ENCODE data around the gene ADCY1.
"Not testable (repeated sequence)": the region's sequence is repeated elsewhere in the genome, so short reads cannot be mapped to it uniquely, and the experiment has no call there.

The ADCY1 gene

GRCh38 chr7:45710271-45711160, 136.3 kb downstream of the ADCY1 start:
- no peak for DNase-seq (ENCODE audit: low read depth)

GRCh38 chr7:45711161-45711490, 137.0 kb downstream of the ADCY1 start:
- DNase-seq (ENCODE audit: low read depth): no peak

DNA sequence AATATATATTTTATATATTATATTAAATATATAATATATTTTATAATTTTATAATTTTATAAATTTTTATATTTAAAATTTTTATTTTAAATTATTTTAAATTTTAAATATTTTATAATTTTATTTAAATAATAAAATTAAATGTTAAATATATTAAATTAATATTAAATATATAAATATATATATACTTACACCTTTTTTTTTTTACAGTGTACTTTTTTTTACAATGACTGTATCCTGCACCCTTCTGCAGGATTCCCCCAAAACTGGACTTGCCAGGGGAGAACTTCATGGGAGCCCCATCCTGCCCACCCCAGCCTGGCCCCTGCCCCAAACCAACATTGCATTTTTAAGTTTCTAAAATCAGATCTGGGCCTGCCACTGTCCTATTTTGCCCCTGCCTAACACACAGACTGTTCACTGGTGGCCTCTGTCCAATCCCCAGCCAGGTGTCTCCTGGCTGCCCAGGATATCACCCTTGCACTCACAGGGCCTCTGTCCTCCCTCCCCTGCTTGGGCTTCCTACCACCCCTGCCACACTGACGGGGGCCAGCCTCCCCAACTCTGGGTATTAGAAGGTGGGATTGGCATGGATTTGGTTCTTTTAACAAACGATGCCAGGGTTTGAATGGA, 138.0 kb downstream of the ADCY1 start:
- no peak for DNase-seq (ENCODE audit: low read depth)

DNA sequence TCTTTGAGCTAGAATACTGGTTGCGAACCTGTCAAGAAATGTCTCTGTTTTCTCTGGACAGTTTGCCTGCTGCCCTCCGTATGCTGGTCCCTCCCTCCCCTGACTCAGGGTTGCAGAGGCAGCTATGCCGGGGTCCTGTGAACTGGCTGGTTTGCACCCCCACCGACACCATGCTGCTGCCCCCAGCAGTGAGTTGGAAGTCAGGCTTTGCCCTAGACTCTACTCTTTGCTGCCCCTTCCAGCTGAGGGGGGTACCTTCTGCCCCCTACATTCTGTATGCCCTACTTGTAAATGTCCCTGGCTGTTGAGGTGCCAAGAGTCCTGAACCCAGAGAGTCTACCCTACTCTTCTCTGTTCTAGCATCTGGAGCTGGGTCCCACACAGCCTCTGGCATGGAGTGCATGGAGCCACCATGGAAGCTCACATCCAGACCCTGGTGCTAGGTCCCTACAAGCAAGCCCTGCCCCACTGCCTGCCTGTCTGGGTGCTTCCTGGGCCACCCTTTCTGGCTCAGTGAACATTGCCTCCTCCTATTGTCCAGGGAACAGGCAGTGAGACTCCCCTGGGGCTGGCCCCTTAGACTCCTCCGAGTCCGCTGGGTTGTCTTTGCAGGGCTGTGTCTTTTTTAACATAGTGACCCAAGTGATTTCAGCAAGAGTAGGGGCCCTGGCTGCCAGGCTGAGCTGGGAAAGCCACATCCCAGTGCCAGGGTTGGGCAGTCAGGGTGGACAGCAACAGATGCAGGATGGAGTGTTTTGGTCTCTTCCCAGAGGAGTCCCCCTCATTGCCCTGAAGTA, 138.9 kb downstream of the ADCY1 start:
- no peak for DNase-seq (ENCODE audit: low read depth)

GRCh38 chr7:45713669-45714520, 139.7 kb downstream of the ADCY1 start:
- DNase-seq (ENCODE audit: low read depth): no peak

GRCh38 chr7:45714521-45714820, 140.3 kb downstream of the ADCY1 start:
- DNase-seq (ENCODE audit: low read depth): no peak

DNA sequence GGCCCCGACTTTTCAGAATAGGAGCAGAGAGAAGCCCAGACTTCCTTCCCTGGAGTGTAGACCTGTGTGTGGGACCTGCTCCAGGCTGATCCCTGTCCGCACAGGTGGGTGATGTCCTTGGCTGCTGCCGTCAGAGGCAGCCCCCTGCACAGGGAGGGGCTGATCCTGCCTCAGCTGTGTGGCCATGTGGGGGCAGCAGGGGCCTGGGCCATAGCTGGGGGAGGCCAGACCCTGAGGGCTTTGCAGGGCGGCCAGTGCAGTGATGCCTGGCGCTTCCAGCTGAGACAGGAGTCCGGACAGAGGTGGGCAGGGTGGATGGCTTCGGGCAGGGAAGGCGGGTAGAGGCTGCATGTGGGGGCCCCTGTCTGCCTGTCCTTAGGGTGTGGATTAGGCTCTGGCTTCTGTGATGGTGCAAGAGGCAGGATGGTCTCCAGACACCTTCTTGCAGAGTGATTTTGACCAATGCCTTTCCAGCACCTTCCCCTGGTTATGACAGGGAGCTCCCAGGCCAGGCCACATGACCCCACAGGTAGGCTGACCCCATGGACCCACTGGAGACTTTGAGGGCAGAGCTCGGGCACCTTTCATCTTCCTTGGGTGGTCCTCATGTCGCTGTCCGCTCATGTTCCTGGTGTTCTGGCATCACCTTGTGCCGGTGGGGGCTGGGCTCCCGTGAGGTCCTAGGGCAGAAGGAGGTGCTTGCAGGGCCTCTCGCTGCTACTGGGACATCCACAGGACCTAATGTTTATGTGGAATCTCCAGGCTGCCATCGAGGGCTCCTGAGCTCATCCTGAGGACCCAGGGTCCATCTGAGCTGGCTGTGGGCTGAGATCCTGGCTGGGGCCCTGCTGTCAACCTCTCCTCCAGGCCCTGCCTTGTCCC, 141.5 kb downstream of the ADCY1 start:
- no peak for DNase-seq (ENCODE audit: low read depth)

DNA sequence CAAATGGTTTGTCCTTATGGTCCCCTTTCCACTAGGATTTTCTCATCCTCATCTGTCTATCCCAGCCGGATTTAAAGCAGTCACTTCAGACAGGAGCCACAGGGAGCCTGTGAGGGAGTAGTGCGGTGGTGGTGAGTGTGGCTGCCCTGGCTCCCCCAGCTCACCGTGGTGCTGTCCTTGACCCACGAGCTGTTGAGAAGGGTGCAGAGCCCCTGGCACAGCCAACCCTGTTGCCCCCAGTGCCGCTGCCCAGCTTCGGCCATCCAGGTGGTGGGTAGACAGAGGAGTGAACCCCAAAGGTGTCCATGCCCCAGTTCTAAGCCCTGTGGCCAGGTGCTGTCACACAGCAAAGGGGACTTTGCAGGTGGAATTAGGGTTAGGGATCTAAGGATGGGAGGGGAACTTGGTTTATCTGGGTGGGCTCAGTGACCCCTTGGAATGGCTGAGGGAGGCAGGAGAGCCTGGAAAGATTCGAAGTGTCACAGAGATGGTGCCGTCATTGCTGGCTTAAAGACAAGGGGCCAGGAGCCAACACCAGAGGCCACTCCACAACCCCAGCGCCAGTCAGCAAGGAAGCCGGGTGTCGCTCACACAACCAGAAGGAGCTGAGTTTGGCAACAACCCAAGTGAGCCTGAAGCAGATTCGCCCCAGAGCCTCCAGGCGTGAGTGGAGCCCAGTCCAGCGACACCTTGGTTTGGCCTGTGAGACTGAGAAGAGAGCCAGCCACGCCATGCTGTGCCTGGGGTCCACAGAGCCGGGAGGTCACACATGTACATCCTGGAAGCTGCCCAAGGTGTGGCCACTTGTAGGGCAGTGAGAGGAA, 142.4 kb downstream of the ADCY1 start:
- DNase-seq (ENCODE audit: low read depth): no peak

- DNase-seq (ENCODE audit: low read depth): no peak
These were observed 143.5 kb downstream of the ADCY1 start for GRCh38 chr7:45717537-45718235.

- no peak for DNase-seq (ENCODE audit: low read depth)
These were observed 144.5 kb downstream of the ADCY1 start for GRCh38 chr7:45718464-45719330.

DNA sequence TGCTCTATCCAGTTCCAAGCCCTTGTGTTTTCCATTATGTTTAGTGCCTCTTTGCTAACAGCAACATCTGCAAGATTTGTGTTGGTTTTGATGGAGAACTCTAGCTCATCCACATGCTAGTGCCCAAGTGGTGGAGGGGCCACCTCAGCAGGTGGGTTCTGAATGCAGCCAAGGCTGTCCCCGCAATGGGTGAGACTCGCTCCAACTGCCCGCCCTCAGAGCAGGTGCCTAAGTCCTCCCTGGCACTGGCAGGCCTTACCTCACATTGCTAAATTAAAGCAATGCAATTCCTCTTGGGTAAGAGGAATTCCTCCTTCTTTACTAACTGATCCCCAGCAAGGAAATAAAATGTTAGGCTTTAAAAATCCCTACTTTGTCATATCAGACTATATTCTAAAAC, 146.8 kb downstream of the ADCY1 start:
- DNase-seq (ENCODE audit: low read depth): no peak

GRCh38 chr7:45721686-45722598, 147.8 kb downstream of the ADCY1 start:
- DNase-seq (ENCODE audit: low read depth): no peak

DNA sequence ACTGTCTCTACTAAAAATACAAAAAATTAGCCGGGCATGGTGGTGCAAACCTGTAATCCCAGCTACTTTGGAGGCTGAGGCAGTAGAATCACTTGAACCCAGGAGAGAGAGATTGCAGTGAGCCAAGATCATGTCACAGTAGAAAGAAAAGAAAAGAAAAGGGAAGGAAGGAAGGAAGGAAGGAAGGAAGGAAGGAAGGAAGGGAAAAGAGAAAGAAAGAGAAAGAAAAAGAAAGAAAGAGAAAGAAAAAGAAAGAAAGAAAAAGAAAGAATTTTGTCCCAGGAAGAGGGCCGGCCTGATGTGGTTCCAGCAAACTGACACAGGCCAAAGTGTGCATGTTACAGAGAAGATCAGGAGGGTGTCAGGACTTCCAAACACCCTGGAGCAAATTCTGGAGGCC, 151.1 kb downstream of the ADCY1 start:
- not testable (repeated sequence) for DNase-seq (ENCODE audit: low read depth)

- no peak for DNase-seq (ENCODE audit: low read depth)
These were observed 152.7 kb downstream of the ADCY1 start for GRCh38 chr7:45726883-45727282.

DNA sequence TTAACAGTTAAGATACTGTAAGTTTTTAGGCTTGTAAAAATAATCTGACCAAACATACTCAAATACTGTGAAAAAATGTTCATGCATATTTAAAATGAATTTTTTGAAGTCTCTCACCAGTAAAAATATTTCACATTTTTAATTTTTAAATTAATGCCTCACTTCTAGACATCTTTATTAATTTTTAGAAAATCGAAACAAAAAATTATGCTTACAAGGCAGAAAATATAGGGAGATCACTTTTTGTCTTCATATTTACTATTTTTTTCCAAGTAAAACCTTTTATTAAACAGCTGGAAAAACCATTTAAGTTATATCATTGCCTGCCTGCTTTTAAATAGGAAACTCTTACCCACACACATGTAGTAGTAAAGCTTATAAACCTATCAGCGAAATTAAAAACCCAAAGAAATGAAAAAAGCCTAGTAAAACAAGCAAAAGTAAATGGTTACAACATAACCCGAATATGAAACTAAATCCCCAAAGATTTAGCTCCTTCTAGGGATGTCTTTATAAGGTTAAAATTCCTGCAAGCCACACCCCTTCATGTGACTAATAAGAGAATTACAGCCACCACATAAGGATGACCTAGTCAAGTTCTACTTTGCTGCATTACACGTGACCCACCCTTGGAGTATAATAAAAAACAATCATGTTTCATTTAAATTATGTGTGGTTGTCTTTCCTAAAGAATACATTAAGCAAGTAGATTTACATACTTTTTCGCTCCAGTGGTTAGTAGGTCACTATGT, 157.7 kb downstream of the ADCY1 start:
- DNase-seq (ENCODE audit: low read depth): not testable (repeated sequence)

GRCh38 chr7:45738920-45739319, 164.8 kb downstream of the ADCY1 start:
- not testable (repeated sequence) for DNase-seq (ENCODE audit: low read depth)

DNA sequence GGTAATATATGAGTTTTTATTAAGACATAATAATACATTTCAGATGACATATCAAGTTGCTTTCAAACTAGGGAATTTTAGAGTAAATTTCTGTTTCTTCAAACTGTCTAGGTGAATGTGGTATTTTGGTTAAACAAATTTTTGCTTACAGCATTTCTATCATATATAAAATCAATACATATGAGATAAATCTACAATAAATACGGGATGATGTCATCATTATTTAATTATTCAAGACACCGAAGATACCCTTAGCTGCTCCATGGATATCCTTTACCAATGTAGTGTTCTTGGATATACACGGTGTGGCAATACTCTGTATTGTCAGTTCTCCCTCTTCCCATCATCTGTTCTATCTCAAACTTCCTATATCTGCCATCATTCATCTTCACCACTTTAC, 166.4 kb downstream of the ADCY1 start:
- not testable (repeated sequence) for DNase-seq (ENCODE audit: low read depth)
